GM10248 (cell line): ENCODE data around the gene MICOS13.

Source experiments
- CTCF ChIA-PET: fragments of 300-600 bp; sonication (Branson Sonifier 250); formaldehyde crosslinking; extraction: SDS; loops from one replicate; lab custom pipeline; 2021; ENCODE audit warnings: antibody characterized with exemption; lab: Yijun Ruan, JAX
- POLR2A ChIA-PET: fragments of 350-650 bp; sonication (Branson Sonifier 250); formaldehyde crosslinking; extraction: SDS; loops from one replicate; lab custom pipeline; 2020; ENCODE audit warnings: antibody characterized with exemption; lab: Yijun Ruan, JAX
- DNase-seq: peaks from one replicate; pipeline ENCODE4 v3.0.0; 2012; ENCODE audit errors: extremely low spot score
- CTCF ChIP-seq: IDR thresholded peaks from 2 replicates; pipeline ENCODE4 v1.5.1; 2012; ENCODE audit warnings: mild to moderate bottlenecking, low read depth; ENCODE audit errors: extremely low read depth, missing control alignments, control extremely low read depth

MICOS13 gene

GRCh38 chr19:5718037-5718578, 37.8 kb upstream of the MICOS13 start:
- ChIA-PET CTCF (interaction anchor here (0.9 to 6.5 kb wide), 6 partner anchors 9 to 86 kb away, joined by 3 to 79 read pairs (median 3); partner anchors contain the start of gene RPL36), POLR2A (interaction anchor here (0.6 to 1.8 kb wide), 8 partner anchors 8 to 834 kb away, joined by 3 to 8 read pairs (median 4); partner anchors contain the start of gene RPL36)
- no peak for TF ChIP-seq CTCF
- no peak for DNase-seq

- POLR2A ChIA-PET = interaction anchor here (0.7 to 1.8 kb wide), 3 partner anchors 9 to 573 kb away, joined by 3 to 8 read pairs (median 4); partner anchors contain the start of gene RPL36
- CTCF ChIA-PET = interaction anchor here (0.9 to 6.5 kb wide), 5 partner anchors 8 to 87 kb away, joined by 3 to 79 read pairs (median 3); partner anchors contain the start of gene RPL36
- no peak for TF ChIP-seq CTCF
- no peak for DNase-seq
Measured at GRCh38 chr19:5717215-5717935, 37.1 kb upstream of the MICOS13 start.

- ChIA-PET CTCF (interaction anchor here (7.9 kb wide), 1 partner anchor 27 kb away, joined by 64 read pairs; the partner anchor contains the start of gene RPL36), POLR2A (interaction anchor here (0.6 to 1.2 kb wide), 3 partner anchors 11 to 746 kb away, joined by 3 to 5 read pairs (median 3); partner anchors contain the start of gene KDM4B)
- DNase-seq = no peak
- no peak for TF ChIP-seq CTCF
Measured at GRCh38 chr19:5714816-5715215, 34.5 kb upstream of the MICOS13 start.

DNA sequence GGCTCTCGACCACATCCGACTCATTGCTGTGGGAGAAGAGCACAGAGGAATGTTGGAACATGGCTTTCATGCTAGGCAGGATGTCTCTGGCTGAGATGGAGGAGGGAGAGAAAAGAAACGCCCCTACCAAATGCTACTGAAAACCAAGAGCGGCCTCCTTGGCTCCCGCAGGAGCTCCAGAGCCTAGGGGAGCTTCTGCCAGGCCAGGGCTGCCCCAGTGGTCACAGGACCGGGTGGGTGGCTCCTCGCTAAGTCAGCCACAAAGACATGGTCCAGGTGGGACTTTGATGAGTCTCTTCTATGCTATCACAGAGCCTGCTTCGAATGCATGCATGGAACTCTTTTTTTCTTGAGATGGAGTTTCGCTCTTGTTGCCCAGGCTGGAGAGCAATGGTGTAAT, 32.9 kb upstream of the MICOS13 start:
- no peak for DNase-seq
- CTCF ChIA-PET = interaction anchor here (1.4 to 7.9 kb wide), 3 partner anchors 22 to 81 kb away, joined by 3 to 64 read pairs (median 7); partner anchors contain the start of gene RPL36
- POLR2A ChIA-PET = interaction anchor here (0.9 to 1.1 kb wide), 2 partner anchors 22 to 26 kb away, joined by 3 read pairs; no protein-coding TSS in a partner anchor
- TF ChIP-seq CTCF = no peak

DNA sequence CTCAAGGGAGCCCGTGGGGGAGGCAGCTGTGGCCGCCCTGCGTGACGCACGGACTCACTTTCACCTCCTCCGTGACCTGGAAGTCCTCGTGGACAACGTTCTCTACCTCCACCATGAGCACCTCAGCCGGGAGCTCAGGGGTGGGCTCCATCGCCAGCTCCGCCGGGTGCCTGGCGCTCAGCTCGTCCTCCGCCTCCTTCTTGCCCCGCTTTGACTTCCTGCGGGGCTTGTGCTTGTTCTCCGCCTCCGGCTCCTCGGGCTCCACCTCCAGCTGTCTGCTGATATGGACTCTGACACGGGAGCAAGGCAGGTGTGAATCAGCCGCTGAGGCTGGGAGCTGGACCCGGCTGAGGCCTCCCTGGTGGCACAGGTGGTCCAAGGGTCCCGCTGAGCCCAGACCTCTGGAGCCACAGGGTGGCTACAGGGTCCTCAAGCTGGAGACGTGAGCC, 31.4 kb upstream of the MICOS13 start:
- ChIA-PET CTCF (interaction anchor here (1.5 to 7.9 kb wide), 3 partner anchors 9 to 24 kb away, joined by 3 to 64 read pairs (median 5); partner anchors contain the start of gene RPL36), POLR2A (interaction anchor here (0.6 to 1.3 kb wide), 3 partner anchors 16 to 1473 kb away, joined by 3 to 7 read pairs (median 3); partner anchors contain the start of gene RPL36)
- no peak for TF ChIP-seq CTCF
- no peak for DNase-seq

GRCh38 chr19:5711025-5711424, 30.7 kb upstream of the MICOS13 start:
- TF ChIP-seq CTCF = no peak
- no peak for DNase-seq
- ChIA-PET POLR2A (interaction anchor here (0.6 to 1.3 kb wide), 2 partner anchors 20 to 1473 kb away, joined by 3 to 4 read pairs; no protein-coding TSS in a partner anchor), CTCF (interaction anchor here (1.5 to 7.9 kb wide), 3 partner anchors 10 to 23 kb away, joined by 3 to 64 read pairs (median 5); partner anchors contain the start of gene RPL36)
